WI38 (cell line): ENCODE data around the gene IRAK1BP1.
"Not testable (repeated sequence)": the region's sequence is repeated elsewhere in the genome, so short reads cannot be mapped to it uniquely, and the experiment has no call there.

Experiments
- H3K4me3 ChIP-seq: 2 replicates; pipeline ENCODE4 v1.5.1; 2011; ENCODE audit warnings: low read depth, mild to moderate bottlenecking, control low read depth, low read length
- TF ChIP-seq, protein P1 (sequence below): IDR thresholded peaks from 2 replicates; pipeline ENCODE4 v1.5.1; 2012; ENCODE audit warnings: low read depth, mild to moderate bottlenecking, control low read depth, low read length

Gene IRAK1BP1

DNA sequence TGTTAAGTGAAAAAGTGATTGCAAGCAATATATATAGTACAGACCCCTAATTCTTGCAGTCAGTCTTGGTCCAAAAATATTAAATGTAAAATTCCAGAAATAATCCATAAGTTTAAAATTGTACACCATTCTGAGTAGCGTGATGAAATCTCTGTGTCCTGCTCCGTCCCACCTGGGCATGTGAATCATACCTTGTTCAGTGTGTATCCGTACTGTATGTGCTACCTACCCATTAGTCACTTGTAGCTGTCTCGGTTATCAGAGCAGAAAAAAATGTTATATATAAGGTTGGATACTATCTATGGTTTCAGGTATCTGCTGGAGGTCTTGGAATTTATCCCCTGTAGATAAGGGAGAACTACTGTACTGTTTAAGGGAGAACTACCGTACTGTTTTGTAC, 16.3 kb downstream of the IRAK1BP1 start:
- no peak overlapping the region for H3K4me3 ChIP-seq
- TF ChIP-seq, protein P1, sequence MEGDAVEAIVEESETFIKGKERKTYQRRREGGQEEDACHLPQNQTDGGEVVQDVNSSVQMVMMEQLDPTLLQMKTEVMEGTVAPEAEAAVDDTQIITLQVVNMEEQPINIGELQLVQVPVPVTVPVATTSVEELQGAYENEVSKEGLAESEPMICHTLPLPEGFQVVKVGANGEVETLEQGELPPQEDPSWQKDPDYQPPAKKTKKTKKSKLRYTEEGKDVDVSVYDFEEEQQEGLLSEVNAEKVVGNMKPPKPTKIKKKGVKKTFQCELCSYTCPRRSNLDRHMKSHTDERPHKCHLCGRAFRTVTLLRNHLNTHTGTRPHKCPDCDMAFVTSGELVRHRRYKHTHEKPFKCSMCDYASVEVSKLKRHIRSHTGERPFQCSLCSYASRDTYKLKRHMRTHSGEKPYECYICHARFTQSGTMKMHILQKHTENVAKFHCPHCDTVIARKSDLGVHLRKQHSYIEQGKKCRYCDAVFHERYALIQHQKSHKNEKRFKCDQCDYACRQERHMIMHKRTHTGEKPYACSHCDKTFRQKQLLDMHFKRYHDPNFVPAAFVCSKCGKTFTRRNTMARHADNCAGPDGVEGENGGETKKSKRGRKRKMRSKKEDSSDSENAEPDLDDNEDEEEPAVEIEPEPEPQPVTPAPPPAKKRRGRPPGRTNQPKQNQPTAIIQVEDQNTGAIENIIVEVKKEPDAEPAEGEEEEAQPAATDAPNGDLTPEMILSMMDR: no peak

DNA sequence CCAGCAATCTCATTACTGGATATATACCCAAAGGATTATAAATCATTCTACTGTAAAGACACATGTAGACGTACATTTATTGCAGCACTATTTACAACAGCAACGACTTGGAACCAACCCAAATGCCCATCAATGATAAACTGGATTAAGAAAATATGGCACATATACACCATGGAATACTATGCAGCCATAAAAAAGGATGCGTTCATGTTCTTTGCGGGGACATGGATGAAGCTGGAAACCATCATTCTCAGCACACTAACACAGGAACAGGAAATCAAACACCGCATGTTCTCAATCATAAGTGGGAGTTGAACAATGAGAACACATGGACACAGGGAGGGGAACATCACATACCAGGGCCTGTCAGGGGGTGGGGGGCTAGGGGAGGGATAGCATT, 22.6 kb downstream of the IRAK1BP1 start:
- not testable (repeated sequence) for H3K4me3 ChIP-seq

DNA sequence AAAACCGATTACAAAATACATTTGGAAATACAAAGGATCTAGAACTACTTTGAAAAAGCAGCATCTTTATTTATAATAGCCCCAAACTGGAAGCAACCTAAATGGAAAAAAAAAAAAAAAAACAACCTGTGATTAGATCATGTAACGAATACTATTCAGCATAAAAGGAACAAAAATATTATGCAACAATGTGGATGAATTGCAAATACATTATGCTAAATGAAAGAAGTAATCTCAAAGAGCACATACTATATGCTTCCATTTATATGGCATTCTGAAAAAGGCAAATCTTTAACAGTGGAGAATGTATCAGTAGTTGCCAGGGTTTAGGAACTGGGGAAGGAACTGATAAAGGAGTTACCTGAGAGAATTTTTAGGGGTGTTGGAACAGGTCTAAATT, 28.9 kb downstream of the IRAK1BP1 start:
- TF ChIP-seq, protein P1: no peak

DNA sequence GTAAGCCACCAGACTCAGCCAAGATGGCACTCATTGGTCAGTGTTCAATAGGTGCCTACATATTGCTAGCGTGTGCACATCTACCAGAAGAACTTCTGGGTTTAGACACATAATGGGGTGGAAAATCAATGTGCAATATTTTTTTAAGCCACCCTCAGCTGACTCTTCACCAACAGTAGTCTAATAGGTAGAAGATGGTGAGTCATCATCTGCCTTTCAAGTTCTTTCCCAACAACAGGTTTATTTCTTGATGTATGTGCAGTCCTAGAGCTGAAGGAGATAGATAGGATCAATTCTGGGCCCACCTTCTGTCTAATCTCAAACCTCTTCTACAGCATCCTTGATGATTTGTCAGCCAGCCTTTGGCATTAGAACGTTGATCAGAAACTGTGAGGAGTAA, 41.3 kb downstream of the IRAK1BP1 start:
- no peak overlapping the region for H3K4me3 ChIP-seq
- TF ChIP-seq, protein P1: no peak

More for the DNA sequence above, 28.9 kb downstream of the IRAK1BP1 start:
- no peak overlapping the region for H3K4me3 ChIP-seq

DNA sequence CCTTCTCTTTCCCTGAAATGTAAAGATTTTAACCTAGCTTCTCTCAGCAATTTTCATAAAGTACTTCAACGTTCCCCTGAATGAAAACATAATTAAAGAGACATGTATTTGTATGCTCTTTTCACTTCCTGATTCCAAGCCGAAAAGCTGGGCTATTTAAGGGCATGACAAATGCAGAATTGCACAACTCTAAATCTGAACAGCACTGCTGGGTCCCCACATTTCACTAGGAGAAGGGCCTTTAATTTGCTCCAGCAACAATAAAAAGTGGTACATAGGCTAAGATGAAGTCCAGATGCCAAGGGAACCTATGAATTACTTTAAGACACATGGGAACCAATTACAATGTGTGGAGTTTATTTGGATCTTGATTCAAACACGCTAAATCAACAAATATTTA, 42.0 kb downstream of the IRAK1BP1 start:
- no peak overlapping the region for H3K4me3 ChIP-seq
- TF ChIP-seq, protein P1: no peak

DNA sequence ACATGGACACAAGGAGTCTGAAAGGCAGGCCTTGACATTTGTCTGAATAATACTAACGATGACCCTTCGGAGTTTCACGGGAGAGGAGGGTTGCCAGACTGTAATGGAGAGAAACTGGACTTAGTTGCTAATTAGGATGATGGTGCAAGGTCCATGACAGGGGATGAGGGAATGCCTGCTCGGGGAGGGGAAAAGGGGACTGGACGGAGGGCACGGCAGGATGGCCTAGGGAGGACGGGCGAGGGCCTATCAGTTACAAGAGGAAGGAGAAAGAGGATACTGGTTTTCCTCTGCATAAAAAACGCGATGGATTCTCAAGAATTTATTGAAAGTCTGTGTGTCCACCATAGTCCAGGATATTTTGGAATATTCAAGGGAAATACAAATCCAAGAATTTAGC, 42.7 kb downstream of the IRAK1BP1 start:
- no peak overlapping the region; the same call in 1 of the 2 replicates for H3K4me3 ChIP-seq
- TF ChIP-seq, protein P1: no peak

DNA sequence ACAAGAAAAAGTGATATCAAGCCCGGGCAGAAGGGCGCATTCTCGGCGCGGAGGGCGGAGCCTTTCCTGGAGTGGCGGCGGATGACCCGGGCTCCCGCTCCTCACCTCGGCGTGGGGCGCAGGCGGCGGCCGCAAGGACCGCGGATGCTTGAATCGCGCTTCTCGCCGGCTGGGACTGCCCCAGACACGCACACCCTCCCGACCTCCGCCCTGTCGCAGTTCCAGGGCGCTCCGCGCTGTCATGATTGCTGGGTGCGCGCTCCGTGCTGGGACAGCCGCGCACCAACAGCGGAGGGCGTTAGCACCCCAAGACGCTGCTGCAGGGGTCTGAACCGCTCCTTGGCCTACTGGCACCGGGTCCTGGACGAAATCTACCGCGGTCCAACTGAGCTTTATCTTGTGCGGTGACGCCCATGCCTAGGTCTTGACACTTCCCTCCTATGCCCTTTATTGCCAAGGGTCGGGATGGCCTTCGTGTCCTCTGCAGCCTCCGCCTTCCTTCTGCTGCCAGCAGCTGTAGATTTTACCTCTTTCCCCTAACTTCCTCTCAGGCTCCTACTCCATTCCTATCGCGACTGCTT, 43.3 kb downstream of the IRAK1BP1 start:
- H3K4me3 ChIP-seq: peak overlapping the region; percentile 59
- TF ChIP-seq, protein P1: no peak
